NT2/D1 (cell line): ENCODE data around the gene HERPUD1.

ENCODE experiments used
- YY1 ChIP-seq: IDR thresholded peaks from 2 replicates; pipeline ENCODE4 v1.6.1; 2011; ENCODE audit not compliant: insufficient read length, insufficient read depth
- ZNF274 ChIP-seq: IDR thresholded peaks from 2 replicates; pipeline ENCODE4 v1.6.1; 2011; ENCODE audit warnings: mild to moderate bottlenecking, low read depth, low read length

GRCh38 chr16:56983211-56983751, 51.3 kb downstream of the HERPUD1 start:
- TF ChIP-seq ZNF274 (no peak), YY1 (no peak)
